ENCODE results near the gene RBMS3.

The RBMS3 gene

DNA sequence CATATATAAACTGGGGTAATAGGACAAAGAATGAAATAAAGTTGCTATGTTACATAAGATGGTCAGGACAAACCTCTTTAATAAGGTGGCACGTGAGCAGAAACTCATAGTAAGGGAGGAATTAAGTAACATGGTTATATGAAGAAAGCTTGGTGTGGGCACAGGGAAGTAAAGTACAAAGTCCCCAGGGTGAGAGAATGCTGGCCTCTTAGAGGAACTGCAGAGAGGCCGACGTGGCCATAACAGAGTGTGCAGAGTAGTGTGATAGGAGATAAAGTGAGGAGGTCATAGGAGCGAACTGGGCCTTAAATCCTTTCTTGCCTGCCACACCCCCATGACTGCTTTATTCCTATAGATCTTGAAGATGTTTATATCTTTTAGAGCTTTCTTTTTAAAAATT, 17.4 kb upstream of the RBMS3 start:
- ChIA-PET POLR2A (no interaction called here), CTCF (no interaction called here)
- no peaks in the 10 kb centered on the region for H3K4me1 ChIP-seq (ENCODE audit: control extremely low read depth in 1 of 4, control insufficient read depth in 4 of 4, insufficient read depth in 4 of 4, low read length in 3 of 4)
- no peaks in the 10 kb centered on the region for H3K9me3 ChIP-seq (ENCODE audit: control extremely low read depth in 1 of 5, control insufficient read depth in 4 of 5, insufficient read depth in 2 of 5, low read depth in 1 of 5, low read length in 4 of 5)
- DNase-seq, result no peak
- 100% methylated on average over 1 of the region's 4 CpGs for WGBS (ENCODE audit: insufficient coverage)
- H3K36me3 ChIP-seq (ENCODE audit: control insufficient read depth in 4 of 4, insufficient read depth in 4 of 4, low read length in 3 of 4), result no peaks in the 10 kb centered on the region
- no peak overlapping the region for H3K27ac ChIP-seq (ENCODE audit: insufficient read depth in 1 of 2, low read depth in 1 of 2, low read length in 2 of 2, poor library complexity in 1 of 2, severe bottlenecking in 2 of 2)
- no peak overlapping the region for H3K4me3 ChIP-seq (ENCODE audit: control insufficient read depth in 1 of 7, extremely low read depth in 1 of 7, insufficient read depth in 4 of 7, low read depth in 2 of 7, low read length in 6 of 7)
- H3K27me3 ChIP-seq (replicated peaks in 2 of 5; ENCODE audit: control insufficient read depth in 4 of 5, insufficient read depth in 5 of 5, low read length in 4 of 5), result peaks cover 0 to under 1% (median 0%) of the 10 kb centered on the region in 5 experiments

DNA sequence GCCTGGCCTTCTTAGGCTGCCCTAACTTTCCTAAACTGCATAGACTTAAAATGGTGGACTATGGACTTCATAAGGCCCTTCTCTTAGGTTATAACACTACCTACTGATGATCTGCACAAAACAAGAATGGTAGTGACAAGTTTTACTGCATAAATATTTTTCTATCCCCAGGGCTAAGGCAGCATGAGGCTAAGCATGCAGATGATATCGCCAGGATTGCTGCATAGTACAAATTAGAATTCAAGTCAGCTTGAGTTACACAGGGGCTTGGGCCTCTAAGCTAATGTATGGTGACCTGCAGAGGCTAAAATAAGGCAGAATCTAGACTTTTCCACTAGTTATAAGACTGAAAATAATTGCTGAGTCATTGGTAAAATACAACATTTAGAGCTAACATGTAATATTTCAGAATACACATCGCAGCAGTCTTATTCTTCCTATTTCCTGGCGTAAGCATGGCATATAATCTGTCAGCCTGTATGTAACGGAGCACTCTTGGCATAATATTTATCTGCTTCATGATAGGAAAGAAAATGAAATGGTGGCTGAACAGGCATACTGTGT, 15.3 kb upstream of the RBMS3 start:
- no peak overlapping the region for H3K4me3 ChIP-seq (ENCODE audit: control insufficient read depth in 1 of 7, extremely low read depth in 1 of 7, insufficient read depth in 4 of 7, low read depth in 2 of 7, low read length in 6 of 7)
- no peaks in the 10 kb centered on the region for H3K36me3 ChIP-seq (ENCODE audit: control insufficient read depth in 4 of 4, insufficient read depth in 4 of 4, low read length in 3 of 4)
- CTCF ChIA-PET, result no interaction called here
- no peaks in the 10 kb centered on the region for H3K9me3 ChIP-seq (ENCODE audit: control extremely low read depth in 1 of 5, control insufficient read depth in 4 of 5, insufficient read depth in 2 of 5, low read depth in 1 of 5, low read length in 4 of 5)
- POLR2A ChIA-PET, result no interaction called here
- no peaks in the 10 kb centered on the region for H3K4me1 ChIP-seq (ENCODE audit: control extremely low read depth in 1 of 4, control insufficient read depth in 4 of 4, insufficient read depth in 4 of 4, low read length in 3 of 4)
- WGBS (ENCODE audit: insufficient coverage), result 100% methylated on average over 3 of the region's 4 CpGs
- DNase-seq, result no peak
- peaks cover 0 to 2% (median 0%) of the 10 kb centered on the region in 5 experiments for H3K27me3 ChIP-seq (replicated peaks in 2 of 5; ENCODE audit: control insufficient read depth in 4 of 5, insufficient read depth in 5 of 5, low read length in 4 of 5)
- H3K27ac ChIP-seq (ENCODE audit: insufficient read depth in 1 of 2, low read depth in 1 of 2, low read length in 2 of 2, poor library complexity in 1 of 2, severe bottlenecking in 2 of 2), result no peak overlapping the region

- H3K27ac ChIP-seq (ENCODE audit: insufficient read depth in 1 of 2, low read depth in 1 of 2, low read length in 2 of 2, poor library complexity in 1 of 2, severe bottlenecking in 2 of 2), result no peak overlapping the region
- ChIA-PET CTCF (no interaction called here), POLR2A (no interaction called here)
- no peaks in the 10 kb centered on the region for H3K9me3 ChIP-seq (ENCODE audit: control extremely low read depth in 1 of 5, control insufficient read depth in 4 of 5, insufficient read depth in 2 of 5, low read depth in 1 of 5, low read length in 4 of 5)
- no peaks in the 10 kb centered on the region for H3K36me3 ChIP-seq (ENCODE audit: control insufficient read depth in 4 of 4, insufficient read depth in 4 of 4, low read length in 3 of 4)
- no peak overlapping the region for H3K4me3 ChIP-seq (ENCODE audit: control insufficient read depth in 1 of 7, extremely low read depth in 1 of 7, insufficient read depth in 4 of 7, low read depth in 2 of 7, low read length in 6 of 7)
- H3K27me3 ChIP-seq (replicated peaks in 2 of 5; ENCODE audit: control insufficient read depth in 4 of 5, insufficient read depth in 5 of 5, low read length in 4 of 5), result peaks cover 0 to 5% (median 0%) of the 10 kb centered on the region in 5 experiments
- no peak for DNase-seq
- no peaks in the 10 kb centered on the region for H3K4me1 ChIP-seq (ENCODE audit: control extremely low read depth in 1 of 4, control insufficient read depth in 4 of 4, insufficient read depth in 4 of 4, low read length in 3 of 4)
- 95% methylated on average over 4 of the region's 4 CpGs for WGBS (ENCODE audit: insufficient coverage)
Measured at GRCh38 chr3:29267226-29267625, 13.6 kb upstream of the RBMS3 start.

GRCh38 chr3:29268651-29269050, 12.2 kb upstream of the RBMS3 start:
- Histone ChIP-seq H3K4me3 (ENCODE audit: control insufficient read depth in 1 of 7, extremely low read depth in 1 of 7, insufficient read depth in 4 of 7, low read depth in 2 of 7, low read length in 6 of 7) (no peak overlapping the region), H3K4me1 (ENCODE audit: control extremely low read depth in 1 of 4, control insufficient read depth in 4 of 4, insufficient read depth in 4 of 4, low read length in 3 of 4) (no peaks in the 10 kb centered on the region), H3K9me3 (ENCODE audit: control extremely low read depth in 1 of 5, control insufficient read depth in 4 of 5, insufficient read depth in 2 of 5, low read depth in 1 of 5, low read length in 4 of 5) (no peaks in the 10 kb centered on the region), H3K27me3 (replicated peaks in 2 of 5; ENCODE audit: control insufficient read depth in 4 of 5, insufficient read depth in 5 of 5, low read length in 4 of 5) (peaks cover 0 to 5% (median 0%) of the 10 kb centered on the region in 5 experiments), H3K27ac (ENCODE audit: insufficient read depth in 1 of 2, low read depth in 1 of 2, low read length in 2 of 2, poor library complexity in 1 of 2, severe bottlenecking in 2 of 2) (no peak overlapping the region), H3K36me3 (ENCODE audit: control insufficient read depth in 4 of 4, insufficient read depth in 4 of 4, low read length in 3 of 4) (no peaks in the 10 kb centered on the region)
- ChIA-PET POLR2A (no interaction called here), CTCF (no interaction called here)
- 100% methylated on average over 1 of the region's 2 CpGs for WGBS (ENCODE audit: insufficient coverage)
- no peak for DNase-seq

DNA sequence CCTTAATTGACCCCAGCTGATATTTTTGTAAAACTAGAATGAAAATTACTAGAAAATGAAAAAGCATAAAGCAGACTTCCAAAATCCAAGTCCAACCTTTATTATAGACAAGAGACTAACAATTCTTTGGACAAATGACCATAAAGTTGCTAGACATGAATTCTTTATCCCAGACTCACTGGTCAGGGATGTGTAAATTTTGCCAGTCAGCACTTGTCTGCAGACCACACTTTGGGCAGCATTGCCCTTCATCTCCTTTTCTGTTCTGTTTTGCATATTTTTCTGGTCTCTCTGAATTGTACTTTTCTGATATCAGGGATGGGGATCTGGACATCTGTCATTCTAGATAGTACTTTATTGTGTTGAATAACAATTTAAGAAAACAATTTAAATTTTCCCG, 10.1 kb upstream of the RBMS3 start:
- no peak overlapping the region for H3K4me3 ChIP-seq (ENCODE audit: control insufficient read depth in 1 of 7, extremely low read depth in 1 of 7, insufficient read depth in 4 of 7, low read depth in 2 of 7, low read length in 6 of 7)
- H3K9me3 ChIP-seq (ENCODE audit: control extremely low read depth in 1 of 5, control insufficient read depth in 4 of 5, insufficient read depth in 2 of 5, low read depth in 1 of 5, low read length in 4 of 5), result no peaks in the 10 kb centered on the region
- no peaks in the 10 kb centered on the region for H3K36me3 ChIP-seq (ENCODE audit: control insufficient read depth in 4 of 4, insufficient read depth in 4 of 4, low read length in 3 of 4)
- no peak for DNase-seq
- no peak overlapping the region for H3K27ac ChIP-seq (ENCODE audit: insufficient read depth in 1 of 2, low read depth in 1 of 2, low read length in 2 of 2, poor library complexity in 1 of 2, severe bottlenecking in 2 of 2)
- POLR2A ChIA-PET, result interaction anchor here (0.6 kb wide), 1 partner anchor 27 kb away, joined by 4 read pairs; no protein-coding TSS in a partner anchor
- H3K4me1 ChIP-seq (ENCODE audit: control extremely low read depth in 1 of 4, control insufficient read depth in 4 of 4, insufficient read depth in 4 of 4, low read length in 3 of 4), result no peaks in the 10 kb centered on the region
- CTCF ChIA-PET, result interaction anchor here (1.0 kb wide), 1 partner anchor 136 kb away, joined by 3 read pairs; no protein-coding TSS in a partner anchor
- no CpG with 5 or more reads among the region's 1 CpG for WGBS (ENCODE audit: insufficient coverage)
- H3K27me3 ChIP-seq (replicated peaks in 2 of 5; ENCODE audit: control insufficient read depth in 4 of 5, insufficient read depth in 5 of 5, low read length in 4 of 5), result peaks cover 0 to 5% (median 0%) of the 10 kb centered on the region in 5 experiments

- Histone ChIP-seq H3K9me3 (ENCODE audit: control extremely low read depth in 1 of 5, control insufficient read depth in 4 of 5, insufficient read depth in 2 of 5, low read depth in 1 of 5, low read length in 4 of 5) (no peaks in the 10 kb centered on the region), H3K4me1 (ENCODE audit: control extremely low read depth in 1 of 4, control insufficient read depth in 4 of 4, insufficient read depth in 4 of 4, low read length in 3 of 4) (no peaks in the 10 kb centered on the region), H3K4me3 (ENCODE audit: control insufficient read depth in 1 of 7, extremely low read depth in 1 of 7, insufficient read depth in 4 of 7, low read depth in 2 of 7, low read length in 6 of 7) (no peak overlapping the region), H3K27me3 (replicated peaks in 2 of 5; ENCODE audit: control insufficient read depth in 4 of 5, insufficient read depth in 5 of 5, low read length in 4 of 5) (peaks cover 0 to 5% (median 0%) of the 10 kb centered on the region in 5 experiments), H3K36me3 (ENCODE audit: control insufficient read depth in 4 of 4, insufficient read depth in 4 of 4, low read length in 3 of 4) (no peaks in the 10 kb centered on the region), H3K27ac (ENCODE audit: insufficient read depth in 1 of 2, low read depth in 1 of 2, low read length in 2 of 2, poor library complexity in 1 of 2, severe bottlenecking in 2 of 2) (no peak overlapping the region)
- WGBS (ENCODE audit: insufficient coverage), result 94% methylated on average over 3 of the region's 3 CpGs
- no peak for DNase-seq
- POLR2A ChIA-PET, result no interaction called here
- CTCF ChIA-PET, result interaction anchor here (1.0 kb wide), 1 partner anchor 137 kb away, joined by 3 read pairs; no protein-coding TSS in a partner anchor
Measured at GRCh38 chr3:29271475-29271874, 9.4 kb upstream of the RBMS3 start.

DNA sequence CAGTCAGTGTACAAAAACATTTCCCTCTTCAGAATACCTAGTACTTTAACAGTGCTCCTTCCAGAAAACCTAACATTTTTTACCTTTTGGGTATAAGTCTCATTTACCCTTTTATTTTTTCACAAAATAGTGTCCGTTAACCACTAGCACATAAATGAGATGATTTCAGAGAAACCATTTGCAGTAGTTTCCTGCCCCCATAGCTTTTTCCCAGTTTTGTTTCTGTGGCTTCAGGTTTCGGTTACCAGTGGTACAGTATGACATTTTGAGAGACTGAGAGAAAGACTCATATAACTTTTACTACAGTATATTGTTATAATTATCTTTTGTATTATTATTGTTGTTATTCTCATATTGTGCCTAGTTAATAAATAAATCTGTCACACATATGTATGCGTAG, 6.2 kb upstream of the RBMS3 start:
- no peaks in the 10 kb centered on the region for H3K36me3 ChIP-seq (ENCODE audit: control insufficient read depth in 4 of 4, insufficient read depth in 4 of 4, low read length in 3 of 4)
- H3K4me1 ChIP-seq (ENCODE audit: control extremely low read depth in 1 of 4, control insufficient read depth in 4 of 4, insufficient read depth in 4 of 4, low read length in 3 of 4), result no peaks in the 10 kb centered on the region
- no CpG with 5 or more reads among the region's 3 CpGs for WGBS (ENCODE audit: insufficient coverage)
- no peak for DNase-seq
- CTCF ChIA-PET, result no interaction called here
- no peaks in the 10 kb centered on the region for H3K9me3 ChIP-seq (ENCODE audit: control extremely low read depth in 1 of 5, control insufficient read depth in 4 of 5, insufficient read depth in 2 of 5, low read depth in 1 of 5, low read length in 4 of 5)
- POLR2A ChIA-PET, result no interaction called here
- no peak overlapping the region for H3K4me3 ChIP-seq (ENCODE audit: control insufficient read depth in 1 of 7, extremely low read depth in 1 of 7, insufficient read depth in 4 of 7, low read depth in 2 of 7, low read length in 6 of 7)
- H3K27ac ChIP-seq (ENCODE audit: insufficient read depth in 1 of 2, low read depth in 1 of 2, low read length in 2 of 2, poor library complexity in 1 of 2, severe bottlenecking in 2 of 2), result no peak overlapping the region
- H3K27me3 ChIP-seq (replicated peaks in 2 of 5; ENCODE audit: control insufficient read depth in 4 of 5, insufficient read depth in 5 of 5, low read length in 4 of 5), result peaks cover 0 to 6% (median 3%) of the 10 kb centered on the region in 5 experiments
